GM18909 (cell line): ENCODE data around the gene MALRD1.

Experiments
- ATAC-seq: cut with Tn5 transposase; IDR thresholded peaks from one replicate; pipeline ENCODE4 v1.9.1; 2021; ENCODE audit warnings: mild to moderate bottlenecking; ENCODE audit not compliant: unreplicated experiment, poor library complexity

MALRD1 gene

DNA sequence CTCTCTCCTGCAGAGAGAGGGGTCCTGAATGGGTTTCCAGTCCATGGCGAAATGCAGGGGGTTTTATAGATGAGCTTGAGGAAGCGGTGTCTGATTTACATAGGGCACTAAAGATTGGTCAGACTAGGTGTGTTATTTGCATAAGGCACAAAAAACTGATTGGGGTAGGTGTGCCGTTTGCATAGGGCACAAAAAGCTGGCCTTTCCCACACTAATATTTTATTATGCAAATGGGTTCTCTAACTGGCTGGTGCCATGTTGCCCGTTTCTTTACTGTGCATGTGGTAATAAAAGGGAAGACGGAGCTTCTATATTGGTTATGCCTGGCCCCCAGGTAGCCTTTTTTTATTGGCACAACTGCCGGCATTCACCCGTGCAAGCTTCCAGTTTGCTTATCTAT lies 50.2 kb downstream of the MALRD1 start:
- no peak for ATAC-seq

GRCh38 chr10:19107406-19107805 lies 58.8 kb downstream of the MALRD1 start:
- no peak for ATAC-seq

GRCh38 chr10:19111501-19112267 lies 63.1 kb downstream of the MALRD1 start:
- ATAC-seq, result no peak

- ATAC-seq, result no peak
Measured at GRCh38 chr10:19117438-19117837, 68.8 kb downstream of the MALRD1 start.

GRCh38 chr10:19119191-19119590 lies 70.6 kb downstream of the MALRD1 start:
- no peak for ATAC-seq

DNA sequence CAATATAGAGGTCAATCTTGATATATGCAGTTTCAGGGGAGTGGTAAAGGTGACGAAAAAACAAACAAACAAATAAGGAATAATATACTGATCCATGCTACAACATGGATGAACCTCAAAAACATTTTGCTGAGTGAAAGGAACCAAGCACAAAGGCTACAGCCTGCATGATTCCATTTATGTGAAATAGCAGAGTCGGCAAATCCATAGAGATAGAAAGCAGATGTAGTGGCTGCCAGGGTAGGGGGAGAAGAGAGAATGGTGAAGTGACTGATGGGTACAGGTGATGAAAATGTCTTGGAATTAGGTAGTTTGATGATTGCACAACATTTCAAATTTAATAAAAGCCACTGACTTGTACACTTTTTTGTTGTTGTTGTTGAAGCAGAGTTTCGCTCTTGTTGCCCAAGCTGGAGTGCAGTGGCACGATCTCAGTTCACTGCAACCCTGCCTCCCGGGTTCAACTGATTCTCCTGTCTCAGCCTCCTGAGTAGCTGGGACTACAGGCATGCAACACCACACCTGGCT lies 71.8 kb downstream of the MALRD1 start:
- no peak for ATAC-seq

DNA sequence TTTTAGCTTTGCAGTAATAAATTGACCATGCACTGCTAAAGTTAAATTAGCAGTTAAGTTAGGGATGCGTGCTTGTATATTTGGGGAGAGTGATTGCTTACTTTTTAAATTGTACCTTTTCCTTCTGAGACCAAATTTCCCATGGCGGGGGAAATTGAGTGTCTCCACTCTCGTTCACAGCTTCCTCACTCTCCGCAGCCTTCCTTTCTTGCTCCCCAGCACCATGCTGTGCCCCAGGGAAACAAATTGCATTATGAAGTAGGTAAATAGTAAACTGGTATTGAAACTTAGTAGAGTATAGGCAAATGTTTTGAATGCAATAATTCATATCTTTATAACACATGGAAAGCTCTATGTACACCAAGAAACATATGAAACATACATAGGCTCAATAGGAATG lies 85.4 kb downstream of the MALRD1 start:
- ATAC-seq, result no peak

- ATAC-seq, result no peak
Measured at GRCh38 chr10:19142967-19143366, 94.4 kb downstream of the MALRD1 start.

- ATAC-seq, result no peak
Measured at GRCh38 chr10:19144206-19144605, 95.6 kb downstream of the MALRD1 start.

- ATAC-seq, result no peak
Measured at GRCh38 chr10:19154375-19154774, 105.8 kb downstream of the MALRD1 start.

- ATAC-seq, result no peak
Measured at GRCh38 chr10:19158358-19158757, 109.8 kb downstream of the MALRD1 start.

- no peak for ATAC-seq
Measured at GRCh38 chr10:19158870-19159269, 110.3 kb downstream of the MALRD1 start.

- ATAC-seq, result no peak
Measured at GRCh38 chr10:19164461-19164860, 115.9 kb downstream of the MALRD1 start.

DNA sequence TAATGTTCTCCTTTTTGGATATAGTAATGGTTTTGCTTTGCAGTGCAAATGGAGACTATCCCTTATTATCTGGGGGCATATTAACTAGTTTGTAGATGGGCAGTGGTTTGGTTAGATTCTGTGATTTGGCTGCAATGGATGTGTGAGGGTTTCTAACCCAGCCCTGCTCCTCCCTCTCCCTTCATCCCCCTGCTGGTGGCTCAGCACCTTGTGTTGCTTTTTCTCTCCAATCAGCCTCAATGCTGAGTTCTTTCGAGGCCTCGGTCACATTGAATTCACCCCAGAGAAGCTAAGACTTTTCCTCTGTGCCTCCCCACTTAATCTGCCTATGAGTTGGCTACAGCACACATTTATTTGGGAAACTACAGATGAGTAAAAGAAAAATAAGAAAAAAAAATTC lies 120.0 kb downstream of the MALRD1 start:
- no peak for ATAC-seq

DNA sequence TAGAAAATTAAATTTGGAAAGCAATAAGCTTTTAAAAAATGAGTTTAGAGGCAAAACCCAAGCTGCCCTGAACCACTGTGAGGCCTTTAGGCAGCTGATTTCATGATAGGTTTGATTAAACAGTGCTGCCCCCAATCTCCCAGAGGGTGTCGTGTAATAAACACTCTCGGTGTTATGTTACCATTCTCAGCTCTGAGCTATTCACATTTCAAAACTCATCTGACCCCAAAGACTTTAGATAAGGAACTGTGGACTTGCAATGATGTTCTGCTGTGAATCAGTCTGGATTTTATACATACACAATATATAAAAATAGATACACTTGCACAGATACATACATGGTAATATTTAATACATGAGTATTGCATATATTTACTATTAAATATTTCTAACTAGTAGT lies 120.4 kb downstream of the MALRD1 start:
- no peak for ATAC-seq

- no peak for ATAC-seq
Measured at GRCh38 chr10:19169684-19170083, 121.1 kb downstream of the MALRD1 start.

DNA sequence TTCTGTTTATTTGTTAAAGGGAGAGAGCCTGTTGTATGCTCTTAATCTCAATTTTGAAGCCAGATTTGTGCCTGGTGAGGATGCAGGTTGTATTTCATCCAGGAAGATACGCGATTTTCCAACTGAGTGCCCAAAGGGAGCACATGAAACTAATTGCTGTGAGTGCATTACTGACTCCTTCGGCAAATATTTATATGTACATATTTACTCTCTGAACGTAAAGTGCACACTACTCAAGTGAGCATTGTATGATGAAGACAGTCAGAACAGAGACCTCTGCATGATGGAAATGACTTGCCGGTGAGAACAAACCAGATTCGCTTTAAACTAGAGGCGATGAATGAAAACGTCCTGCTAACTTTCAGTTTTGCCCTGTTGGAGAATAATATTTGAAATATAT lies 130.1 kb downstream of the MALRD1 start:
- ATAC-seq, result no peak

DNA sequence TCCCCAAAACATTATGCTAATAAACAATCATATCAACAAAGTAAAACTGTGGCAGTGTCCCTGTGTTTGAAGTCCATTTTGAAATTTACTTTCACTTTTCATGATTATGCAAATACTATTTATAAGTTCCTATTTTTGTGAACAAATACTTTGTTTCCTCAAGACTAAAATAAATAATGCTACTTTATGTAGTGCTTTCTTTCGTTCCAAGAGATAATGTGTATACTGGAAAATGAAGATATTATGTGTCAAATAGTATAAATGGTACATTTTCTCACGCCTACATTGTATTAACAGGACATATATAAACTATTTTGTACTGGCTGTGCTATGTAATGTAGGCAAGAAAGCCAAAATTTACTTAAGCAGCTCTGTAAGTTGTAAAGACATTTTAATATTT lies 136.3 kb downstream of the MALRD1 start:
- no peak for ATAC-seq

- no peak for ATAC-seq
Measured at GRCh38 chr10:19194866-19195265, 146.3 kb downstream of the MALRD1 start.

GRCh38 chr10:19195698-19196097 lies 147.1 kb downstream of the MALRD1 start:
- ATAC-seq, result no peak

GRCh38 chr10:19200211-19200610 lies 151.6 kb downstream of the MALRD1 start:
- ATAC-seq, result no peak

DNA sequence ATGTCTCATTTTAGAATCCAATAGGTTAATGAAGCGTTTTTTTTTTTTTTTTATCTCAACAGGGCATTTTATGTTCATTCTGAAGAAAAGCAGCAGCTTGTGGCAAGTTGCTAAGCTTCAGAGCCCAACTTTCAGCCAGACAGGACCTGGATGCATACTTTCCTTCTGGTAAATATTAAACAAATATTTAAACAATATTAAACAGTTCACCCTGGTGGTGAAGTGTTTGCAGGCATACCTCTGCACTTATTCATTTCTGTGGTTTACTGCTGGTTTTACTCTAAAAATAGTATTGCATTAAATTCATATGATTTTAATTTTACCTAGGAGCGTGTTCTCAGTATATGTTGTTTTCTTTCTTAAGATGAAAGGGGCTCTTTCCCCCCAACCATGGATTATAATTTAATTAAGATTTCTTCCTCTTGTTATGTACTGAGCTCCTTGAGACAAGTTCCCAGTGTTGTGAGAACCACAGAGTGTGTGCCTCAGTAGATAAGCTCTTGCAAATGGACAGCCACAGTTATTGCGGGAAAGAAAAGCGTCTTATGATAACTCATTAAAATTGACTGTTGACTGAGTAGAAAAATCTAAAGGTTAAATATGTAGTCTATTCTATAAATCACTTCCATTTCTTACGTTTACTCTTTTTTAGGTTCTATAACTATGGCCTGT lies 155.8 kb downstream of the MALRD1 start:
- ATAC-seq, result no peak
